Endothelial cell of umbilical vein (primary cell): ENCODE measurements around the gene SSR2. TPM values are rescaled to one million over a fixed set of nuclear protein-coding genes. Genes with fewer than 3 reads are reported as not detected.

Source experiments
- BruUV-seq: library from RNA; stranded (reverse); fragments of 400-500 nt; replicated peaks from 2 replicates; lab custom pipeline; 2021; lab: Mats Ljungman, UMichigan
- CTCF ChIA-PET: fragments of 300-600, 350-600 bp; sonication (Branson Sonifier 250); formaldehyde crosslinking; loops from one replicate; lab custom pipeline; 2021; ENCODE audit warnings: antibody characterized with exemption, inconsistent platforms; lab: Charles Lee
- POLR2A ChIA-PET: fragments of 300-600, 350-600 bp; sonication (Branson Sonifier 250); formaldehyde crosslinking; loops from one replicate; lab custom pipeline; 2021; ENCODE audit warnings: antibody characterized with exemption, inconsistent platforms; lab: Charles Lee
- DNase-seq: peaks from one replicate; pipeline ENCODE4 v3.0.0-alpha.2; 2011; ENCODE audit warnings: low read depth, low spot score
- FAIRE-seq: peaks from 2 replicates; lab custom pipeline; 2011; peaks lifted over from hg19 to GRCh38; lab: Jason Lieb, UNC
- H2AFZ ChIP-seq: 2 replicates; pipeline ENCODE4 v1.6.0; 2012; ENCODE audit warnings: low read depth, low read length, control low read depth, inconsistent platforms
- H3K27ac ChIP-seq: 2 replicates; pipeline ENCODE4 v1.5.1; 2011; ENCODE audit warnings: low read depth, mild to moderate bottlenecking, control low read depth, low read length, moderate library complexity; ENCODE audit not compliant: insufficient read depth
- H3K27me3 ChIP-seq, 2 experiments: 2 replicates each; pipeline versions ENCODE4 v1.6.0 to v1.6.1; 2011; ENCODE audit warnings: low read length in 2 of 2, mixed read lengths in 1 of 2; ENCODE audit not compliant: control insufficient read depth in 2 of 2, insufficient read depth in 2 of 2
- H3K36me3 ChIP-seq, 2 experiments: 2 replicates in 1 of 2; 3 replicates in 1 of 2; pipeline ENCODE4 v1.5.1; 2011; ENCODE audit warnings: low read length in 2 of 2, mild to moderate bottlenecking in 1 of 2, moderate library complexity in 1 of 2; ENCODE audit not compliant: control insufficient read depth in 2 of 2, insufficient read depth in 2 of 2; ENCODE audit errors: extremely low read depth in 1 of 2
- H3K4me1 ChIP-seq: 3 replicates; pipeline ENCODE4 v1.5.1; 2011; ENCODE audit warnings: mild to moderate bottlenecking, low read length; ENCODE audit not compliant: control insufficient read depth, insufficient read depth; ENCODE audit errors: extremely low read depth
- H3K4me2 ChIP-seq: 2 replicates; pipeline ENCODE4 v1.6.1; 2011; ENCODE audit warnings: low read length, control low read depth, mixed read lengths; ENCODE audit not compliant: insufficient read depth
- H3K4me3 ChIP-seq, 3 experiments: fragments of 200-600 bp in 1 of 3; sonication (generic), shearing (Covaris generic) in 1 of 3; replicated peaks in 1 of 3; 2 replicates each; pipeline ENCODE4 v1.5.1; 2011 to 2016; ENCODE audit warnings: control low read depth in 3 of 3, low read length in 3 of 3, mild to moderate bottlenecking in 2 of 3, inconsistent platforms in 1 of 3, low read depth in 1 of 3, moderate library complexity in 1 of 3; ENCODE audit not compliant: insufficient read depth in 1 of 3
- H3K79me2 ChIP-seq: 2 replicates; pipeline ENCODE4 v1.6.0; 2012; ENCODE audit warnings: low read length, inconsistent platforms; ENCODE audit not compliant: control insufficient read depth, insufficient read depth
- H3K9ac ChIP-seq: replicated peaks from 2 replicates; pipeline ENCODE3; 2011; ENCODE audit warnings: low read length, control low read depth; ENCODE audit not compliant: insufficient read depth; ENCODE audit errors: extremely low read depth
- H3K9me1 ChIP-seq: replicated peaks from 3 replicates; pipeline ENCODE4 v1.6.0; 2011; ENCODE audit warnings: mild to moderate bottlenecking, low read length; ENCODE audit not compliant: control insufficient read depth, insufficient read depth; ENCODE audit errors: extremely low read depth
- H3K9me3 ChIP-seq: replicated peaks from 2 replicates; pipeline ENCODE4 v1.5.1; 2012; ENCODE audit warnings: low read length, inconsistent platforms; ENCODE audit not compliant: control insufficient read depth, insufficient read depth
- H4K20me1 ChIP-seq: replicated peaks from 2 replicates; pipeline ENCODE3; 2011; ENCODE audit warnings: mild to moderate bottlenecking, low read length; ENCODE audit not compliant: control insufficient read depth, insufficient read depth; ENCODE audit errors: extremely low read depth
- CTCF ChIP-seq, 2 donors: IDR thresholded peaks; 1 replicate in 1 of 2; 2 replicates in 1 of 2; pipeline ENCODE4 v1.5.1; 2011; ENCODE audit warnings: low read length in 2 of 2, mild to moderate bottlenecking in 2 of 2, moderate library complexity in 2 of 2, control low read depth in 1 of 2, inconsistent platforms in 1 of 2, low read depth in 1 of 2; ENCODE audit not compliant: insufficient read depth in 1 of 2; ENCODE audit errors: extremely low read depth in 1 of 2
- EZH2 ChIP-seq: IDR thresholded peaks from 2 replicates; pipeline ENCODE4 v1.6.1; 2012; ENCODE audit warnings: borderline replicate concordance, low read depth, mild to moderate bottlenecking, moderate library complexity, low read length, inconsistent platforms; ENCODE audit not compliant: severe bottlenecking
- FOS ChIP-seq: IDR thresholded peaks from 2 replicates; pipeline ENCODE4 v1.6.1; 2011; ENCODE audit warnings: mild to moderate bottlenecking, low read length, moderate library complexity, borderline replicate concordance; ENCODE audit not compliant: insufficient read depth
- GATA2 ChIP-seq: IDR thresholded peaks from 2 replicates; pipeline ENCODE4 v1.7.0; 2011; ENCODE audit warnings: low read depth, mild to moderate bottlenecking, moderate library complexity, mixed read lengths, low read length; ENCODE audit not compliant: insufficient read length, insufficient read depth
- JUN ChIP-seq: IDR thresholded peaks from 2 replicates; pipeline ENCODE4 v1.6.1; 2011; ENCODE audit warnings: borderline replicate concordance, low read depth; ENCODE audit not compliant: insufficient read length, insufficient read depth
- MAX ChIP-seq: IDR thresholded peaks from 2 replicates; pipeline ENCODE4 v1.6.1; 2011; ENCODE audit not compliant: insufficient read depth, insufficient read length
- MYC ChIP-seq: IDR thresholded peaks from one replicate; pipeline ENCODE4 v1.6.1; 2011; ENCODE audit warnings: mild to moderate bottlenecking, low read depth, low read length
- POLR2A ChIP-seq: IDR thresholded peaks from 2 replicates; pipeline ENCODE4 v1.6.1; 2012; ENCODE audit warnings: low read depth, mild to moderate bottlenecking, control low read depth, low read length
- dilution Hi-C: fragments of 300-500 bp; cut with MboI; formaldehyde crosslinking; loops from one replicate; pipeline ENCODE4 v1.15.0; 2019; ENCODE audit warnings: low sequenced_read_pairs; ENCODE audit not compliant: extremely low pct_ligation_motif_present
- intact Hi-C: fragments of 100-400 bp; cut with micrococcal nuclease; formaldehyde crosslinking; loops from one replicate; pipeline ENCODE4 v1.10.0; 2022
- polyA plus RNA-seq, 4 experiments: library from polyadenylated mRNA; depleted of rRNA in 3 of 4; stranded (reverse) in 3 of 4; unstranded in 1 of 4; fragments of >200 nt; gene quantifications; 2 replicates each; pipeline versions ENCODE4 v1.2.1 to v1.2.3, GENCODE V29; 2011 to 2012; ENCODE audit warnings: missing spikeins in 1 of 4
- total RNA-seq: library from RNA; stranded (reverse); gene quantifications from 2 replicates; pipeline ENCODE4 v1.2.3, GENCODE V29; 2021

SSR2 gene
- total and polyA plus RNA-seq, 2 donors (not counting 3 experiments of a cell fraction or from before 2014, with no cell fraction given), result 362 to 1,787 TPM

GRCh38 chr1:156019946-156020292, 832 bp downstream of the SSR2 start:
- H3K27ac ChIP-seq, result peak overlapping the region; percentile 44
- no peak for FAIRE-seq
- TF ChIP-seq JUN (no peak), CTCF (IDR thresholded peaks at IDR 0.05; ENCODE audit: extremely low read depth in 1 of 2, insufficient read depth in 1 of 2, low read depth in 1 of 2, low read length in 2 of 2) (no peak), POLR2A (no peak), MAX (no peak), MYC (no peak), GATA2 (no peak), EZH2 (no peak), FOS (no peak)

More at GRCh38 chr1:156019946-156020292, 832 bp downstream of the SSR2 start:
- Histone ChIP-seq H3K9me1 (no peaks in the 10 kb centered on the region), H3K4me1 (peaks cover 10% of the 10 kb centered on the region), H3K27me3 (no peaks in the 10 kb centered on the region), H3K4me3 (peak overlapping the region; percentile 27 to 81 (median 78)), H3K4me2 (peak overlapping the region; percentile 84), H3K9me3 (no peaks in the 10 kb centered on the region), H3K36me3 (peaks cover 7 to 11% of the 10 kb centered on the region in 2 experiments), H2AFZ (no peak overlapping the region), H4K20me1 (no peaks in the 10 kb centered on the region), H3K79me2 (peaks cover 31% of the 10 kb centered on the region), H3K9ac (peak overlapping the region; percentile 60)
- no peak for DNase-seq
- CTCF ChIA-PET, result interaction anchor here (0.6 to 3.7 kb wide), 8 partner anchors 12 to 205 kb away, joined by 3 to 16 read pairs (median 4); no protein-coding TSS in a partner anchor
- POLR2A ChIA-PET, result interaction anchor here (0.7 kb wide), 2 partner anchors 21 to 25 kb away, joined by 3 to 6 read pairs; no protein-coding TSS in a partner anchor
- dilution Hi-C loops (no loop called here), intact Hi-C loops (no loop called here)
- BruUV-seq, result TSS peak; percentile 58
